NOMO-1 (cell line): ENCODE results near the gene PDPK1.
A peak's percentile ranks its signal among the peaks of the same experiment; 100 is the strongest.

ENCODE experiments used
- DNase-seq, 2 experiments: peaks; one replicate each; lab custom pipeline; 2025; ENCODE audit not compliant: unreplicated experiment in 2 of 2; lab: John Stamatoyannopoulos, UW

The PDPK1 gene

GRCh38 chr16:2505695-2506094 lies 32.1 kb upstream of the PDPK1 start:
- DNase-seq: no peak

GRCh38 chr16:2507052-2507659 lies 30.7 kb upstream of the PDPK1 start:
- DNase-seq: peak; percentile 80 to 86

GRCh38 chr16:2507665-2508064 lies 30.2 kb upstream of the PDPK1 start:
- peak; percentile 58 to 77 for DNase-seq

GRCh38 chr16:2508722-2509400 lies 29.0 kb upstream of the PDPK1 start:
- no peak for DNase-seq

GRCh38 chr16:2511128-2511800 lies 26.6 kb upstream of the PDPK1 start:
- no peak for DNase-seq

GRCh38 chr16:2511996-2512734 lies 25.7 kb upstream of the PDPK1 start:
- no peak for DNase-seq

- no peak for DNase-seq
Observed at GRCh38 chr16:2512735-2513404, 25.0 kb upstream of the PDPK1 start.

GRCh38 chr16:2513405-2514332 lies 24.2 kb upstream of the PDPK1 start, which contains the start of gene ATP6V0C:
ATP6V0C (plus strand) TSS chr16:2513952; CDS start chr16:2514104, 152 bp downstream.
- peak; percentile 76 to 90 for DNase-seq

GRCh38 chr16:2514333-2515179 lies 23.3 kb upstream of the PDPK1 start:
- DNase-seq: peak; percentile 4 to 10

- DNase-seq: peak; percentile 28 to 49
Observed at GRCh38 chr16:2515180-2515851, 22.5 kb upstream of the PDPK1 start.

GRCh38 chr16:2516391-2517240 lies 21.2 kb upstream of the PDPK1 start:
- DNase-seq: peak; percentile 84 to 91

- DNase-seq: no peak
Observed at GRCh38 chr16:2517954-2518605, 19.7 kb upstream of the PDPK1 start.

- no peak for DNase-seq
Observed at GRCh38 chr16:2518823-2519710, 18.8 kb upstream of the PDPK1 start.

- DNase-seq: no peak
Observed at GRCh38 chr16:2519711-2520080, 18.1 kb upstream of the PDPK1 start.

GRCh38 chr16:2520097-2520783 lies 17.6 kb upstream of the PDPK1 start, which contains the start of gene AMDHD2:
AMDHD2 (plus strand) TSS chr16:2520371; CDS start chr16:2520459, 88 bp downstream.
- peak; percentile 91 to 97 for DNase-seq
